ENCODE results near the gene WWOX.

The WWOX gene

DNA sequence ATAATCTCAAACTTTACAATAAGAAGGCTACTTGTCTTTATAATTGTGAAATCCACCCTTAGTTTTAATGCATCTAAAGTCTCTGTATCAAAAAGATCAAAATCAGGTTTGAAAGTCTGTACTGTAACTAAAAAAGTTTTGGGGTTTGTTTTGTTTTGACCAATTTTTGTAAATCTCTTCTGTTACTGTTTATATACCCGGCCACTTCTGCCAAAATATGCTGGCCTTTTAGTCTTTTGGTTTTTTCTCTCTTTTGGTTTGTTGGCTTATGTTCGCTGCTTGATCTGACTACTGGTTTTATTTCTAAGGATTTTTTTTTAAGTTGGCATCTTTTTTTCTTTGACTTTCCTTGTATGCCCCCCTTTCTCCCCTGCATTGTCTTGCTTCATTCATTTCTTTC lies 845.9 kb downstream of the WWOX start:
- no peak for DNase-seq

- no peak for DNase-seq
These were observed 847.1 kb downstream of the WWOX start for GRCh38 chr16:78946556-78946955.

- DNase-seq: no peak
These were observed 851.3 kb downstream of the WWOX start for GRCh38 chr16:78950768-78951167.

GRCh38 chr16:78952630-78953029 lies 853.2 kb downstream of the WWOX start:
- no peak for DNase-seq

GRCh38 chr16:78953526-78953925 lies 854.1 kb downstream of the WWOX start:
- DNase-seq: no peak

DNA sequence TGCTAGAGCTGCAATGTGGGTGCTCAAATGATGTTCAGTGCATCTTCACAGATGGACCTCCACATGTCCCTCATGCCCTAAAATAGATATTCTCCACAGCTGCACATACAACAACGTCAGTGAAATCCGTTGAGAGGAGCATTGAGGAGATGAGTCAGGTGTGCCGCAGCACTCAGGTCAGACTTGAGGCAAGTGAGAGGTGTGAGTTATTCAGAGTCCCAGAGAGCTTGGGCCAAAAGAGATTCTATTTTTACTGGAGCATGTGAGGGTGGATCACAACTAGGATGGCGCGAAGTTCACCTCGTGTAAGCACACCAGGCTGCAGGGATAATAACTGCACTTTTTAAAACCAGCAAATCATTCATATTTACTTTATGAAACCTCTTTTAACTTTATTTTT lies 855.8 kb downstream of the WWOX start:
- DNase-seq: no peak

DNA sequence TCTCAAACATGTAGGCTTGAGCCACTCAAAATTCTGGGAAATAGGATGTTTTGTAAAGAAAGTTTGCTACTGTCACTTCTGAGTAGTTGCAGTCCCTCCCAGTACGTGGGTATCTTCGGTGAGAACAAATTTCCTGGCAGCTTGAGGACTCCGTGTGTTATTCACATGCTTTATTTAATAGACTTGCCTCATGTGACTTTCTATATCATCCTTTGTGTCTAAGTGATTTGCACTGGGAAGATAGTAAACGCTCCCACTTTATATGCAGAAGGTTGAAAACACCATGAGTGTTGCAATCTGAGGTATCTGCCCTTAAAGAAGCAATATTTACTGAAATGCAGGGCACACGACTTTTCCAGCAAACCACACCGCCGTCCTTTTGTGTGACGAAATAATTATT lies 857.4 kb downstream of the WWOX start:
- DNase-seq: no peak

- no peak for DNase-seq
These were observed 858.1 kb downstream of the WWOX start for GRCh38 chr16:78957317-78958100.

- no peak for DNase-seq
These were observed 862.0 kb downstream of the WWOX start for GRCh38 chr16:78961464-78961863.

DNA sequence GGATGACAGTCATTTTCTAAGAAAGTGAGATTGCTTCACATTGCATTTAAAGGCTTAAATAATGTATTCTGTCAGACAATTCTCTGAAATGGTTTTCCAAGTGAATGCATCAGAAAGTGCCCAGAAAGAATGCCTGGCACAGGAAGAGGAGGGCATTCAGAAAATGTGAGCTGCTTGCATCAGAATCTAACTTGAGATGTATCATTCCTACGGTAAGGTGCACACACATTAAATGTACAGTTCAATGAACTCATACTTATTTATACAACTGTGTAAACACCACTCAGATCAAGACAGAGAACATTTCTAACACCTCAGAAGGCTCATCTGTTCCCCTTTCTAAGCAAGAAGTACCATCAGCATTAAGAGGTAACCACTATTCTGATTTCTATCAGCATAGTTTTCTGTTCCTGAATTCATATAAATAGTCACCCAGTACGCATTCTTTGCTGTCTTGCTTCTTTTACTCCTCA lies 863.0 kb downstream of the WWOX start:
- DNase-seq: no peak

GRCh38 chr16:78967948-78968347 lies 868.5 kb downstream of the WWOX start:
- DNase-seq: no peak

DNA sequence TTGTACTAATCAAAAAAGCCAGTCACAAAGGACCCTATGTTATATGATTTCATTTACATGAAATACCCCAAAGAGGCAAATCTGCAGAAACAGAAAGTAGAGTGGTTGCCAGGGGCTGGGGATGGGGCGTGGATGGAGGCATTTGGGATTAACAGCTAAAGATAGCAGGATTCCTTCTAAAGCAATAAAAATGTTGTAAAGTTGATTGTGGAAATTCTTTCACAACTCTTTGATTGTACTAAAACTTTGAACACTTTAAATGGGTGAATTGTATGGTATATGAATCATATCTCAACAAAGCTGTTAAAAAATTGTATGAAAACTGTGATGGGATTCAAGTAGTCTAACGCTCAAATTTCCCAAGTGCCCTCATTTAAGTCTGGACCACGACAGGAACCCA lies 870.3 kb downstream of the WWOX start:
- no peak for DNase-seq

- no peak for DNase-seq
These were observed 871.2 kb downstream of the WWOX start for GRCh38 chr16:78970650-78971049.

DNA sequence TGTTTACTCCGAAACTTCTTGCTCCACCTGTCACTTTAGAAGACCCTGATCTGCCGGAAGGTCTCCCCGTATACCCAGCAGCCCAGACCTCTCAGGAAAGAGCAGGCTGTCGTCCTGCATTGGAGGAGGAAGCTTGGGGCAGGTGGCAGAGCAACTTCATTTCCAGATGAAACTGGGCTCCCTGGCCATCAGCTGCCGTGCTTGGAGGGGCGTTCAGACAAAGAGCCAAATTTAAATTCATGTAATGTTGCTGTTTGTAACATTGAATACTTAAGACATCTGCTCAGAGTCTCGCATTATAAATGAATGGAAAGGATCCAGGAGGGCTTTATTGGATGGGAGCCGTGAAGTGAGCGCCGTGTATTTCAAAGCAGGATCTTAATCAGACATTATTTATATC lies 872.6 kb downstream of the WWOX start:
- no peak for DNase-seq

DNA sequence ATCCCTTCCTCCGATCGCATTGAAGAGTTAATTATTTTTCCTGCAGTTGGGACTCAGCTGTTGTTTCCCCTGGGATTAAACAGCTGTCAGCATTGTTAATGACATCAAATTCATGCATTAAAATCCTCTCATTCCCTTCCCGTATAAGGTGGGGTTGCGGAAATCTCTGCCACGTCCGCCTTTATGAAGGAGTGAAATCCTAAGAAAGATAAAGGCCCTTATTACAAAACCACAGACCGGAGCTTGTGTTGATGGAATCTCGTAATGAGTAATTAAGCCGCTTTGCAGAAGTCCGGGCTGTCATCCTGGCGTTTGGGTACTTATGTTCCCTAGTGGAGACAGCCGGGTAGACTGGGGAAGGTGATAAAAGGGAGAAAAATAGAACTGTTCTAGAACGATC lies 873.5 kb downstream of the WWOX start:
- DNase-seq: no peak

DNA sequence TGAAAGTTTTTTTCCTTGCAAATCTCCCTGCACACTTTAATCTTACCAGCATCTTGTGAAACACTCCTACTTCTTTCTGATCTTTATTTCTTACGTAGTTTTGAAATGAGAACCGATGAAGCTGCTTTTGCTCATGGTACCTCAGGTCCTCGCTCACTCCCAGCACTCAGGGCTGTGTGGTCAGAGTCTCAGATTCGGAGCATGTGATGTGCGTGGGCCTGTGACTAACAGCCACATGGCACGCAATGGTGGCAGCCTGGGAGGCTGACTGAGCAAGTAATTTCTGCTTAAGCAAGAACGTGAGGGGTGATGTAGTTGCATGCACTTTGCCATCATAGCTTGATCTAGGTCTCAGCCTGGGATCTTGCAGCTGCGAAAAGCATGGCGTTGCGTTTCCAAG lies 876.8 kb downstream of the WWOX start:
- DNase-seq: no peak

DNA sequence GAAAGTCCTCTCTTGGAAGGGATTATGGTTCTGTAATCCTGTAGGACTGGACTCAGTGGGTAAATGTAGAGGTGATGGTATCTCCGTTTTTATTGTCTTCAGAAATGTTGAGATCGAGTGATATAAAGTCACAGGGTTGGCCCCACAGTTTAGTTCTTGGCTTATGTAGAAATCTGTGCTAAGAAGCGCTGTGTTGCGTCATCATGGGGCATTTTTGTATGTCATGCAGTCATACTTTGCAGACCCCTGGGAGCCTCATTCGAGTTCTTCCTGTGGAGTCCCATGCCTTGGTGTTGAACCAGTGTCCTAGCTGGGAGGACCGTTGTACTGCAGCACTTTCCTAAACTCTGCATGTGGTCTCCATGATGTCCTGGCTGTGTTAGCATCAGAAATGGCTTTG lies 881.4 kb downstream of the WWOX start:
- DNase-seq: no peak

DNA sequence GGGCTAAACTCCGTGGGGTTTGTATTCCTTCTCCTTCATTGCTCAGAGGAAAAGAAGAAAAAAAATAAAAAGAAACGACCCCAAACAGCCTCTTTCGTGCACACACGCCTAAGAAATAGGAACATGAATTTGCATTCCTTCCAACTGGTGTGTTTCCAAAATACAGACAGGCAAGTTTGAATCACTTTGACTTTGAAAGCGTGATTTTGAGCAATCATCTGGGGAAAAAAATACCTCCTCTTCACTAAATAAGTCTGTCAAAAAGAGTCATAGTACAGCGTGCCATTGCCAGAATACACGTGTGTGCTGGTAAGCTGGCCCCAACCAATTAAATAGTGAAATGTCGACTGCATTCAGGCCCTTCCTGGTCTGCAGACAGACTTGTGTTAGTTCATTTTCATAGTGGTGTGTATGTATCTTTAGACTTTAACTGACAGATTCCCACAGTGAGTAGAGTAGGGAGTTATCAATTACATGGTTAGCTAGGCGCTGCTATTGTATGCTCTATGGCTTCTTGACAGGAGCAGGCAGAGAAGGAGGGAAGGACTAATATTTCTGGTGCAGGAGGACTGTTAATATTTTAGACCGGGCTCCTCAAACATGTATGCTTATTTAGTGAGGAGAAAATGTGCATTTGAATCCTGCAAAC lies 882.8 kb downstream of the WWOX start:
- DNase-seq: no peak

- DNase-seq: no peak
These were observed 884.9 kb downstream of the WWOX start for GRCh38 chr16:78984324-78984723.

- DNase-seq: no peak
These were observed 885.5 kb downstream of the WWOX start for GRCh38 chr16:78984887-78985464.

GRCh38 chr16:78985716-78986605 lies 886.5 kb downstream of the WWOX start:
- DNase-seq: no peak

GRCh38 chr16:78987666-78988065 lies 888.2 kb downstream of the WWOX start:
- DNase-seq: no peak

DNA sequence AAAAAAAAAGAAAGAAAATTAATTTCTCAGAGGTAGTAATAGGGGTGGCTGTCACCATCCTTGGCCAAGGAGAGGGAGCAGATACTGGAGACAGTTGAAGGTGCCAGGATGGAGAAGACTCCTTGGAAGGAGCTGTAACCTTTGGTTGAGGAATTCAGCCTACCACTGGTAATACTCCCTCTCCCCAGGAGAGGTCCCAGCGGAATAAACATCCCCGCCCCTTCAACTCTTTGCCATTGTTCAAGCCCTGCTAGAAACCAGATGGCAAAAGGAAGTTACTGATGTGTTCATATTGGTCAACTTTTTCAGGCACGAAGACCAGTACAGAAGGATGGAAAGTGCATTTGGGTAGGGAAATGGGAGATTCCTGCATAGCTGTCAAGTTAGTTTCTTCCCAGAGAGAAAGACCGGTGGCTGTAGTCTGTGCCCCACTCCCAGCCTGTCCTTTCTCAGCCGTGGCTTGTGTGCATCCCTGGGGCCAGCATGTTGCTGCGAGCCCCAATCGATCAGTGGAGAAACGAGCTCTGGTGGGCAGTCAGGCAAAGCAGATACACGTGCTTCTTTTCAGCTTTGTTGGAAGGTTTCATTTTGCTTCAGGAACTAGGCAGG lies 889.0 kb downstream of the WWOX start:
- DNase-seq: no peak

All from NCI-H1436 (cell line).